ENCODE measurements around the gene RRP1B. TPM values are rescaled to one million over a fixed set of nuclear protein-coding genes. Genes with fewer than 3 reads are reported as not detected.
"Not testable (repeated sequence)": the region's sequence is repeated elsewhere in the genome, so short reads cannot be mapped to it uniquely, and the experiment has no call there.

RRP1B gene
- total RNA-seq, 2 donors from 2014 or later, result 17.6 to 31.5 TPM

DNA sequence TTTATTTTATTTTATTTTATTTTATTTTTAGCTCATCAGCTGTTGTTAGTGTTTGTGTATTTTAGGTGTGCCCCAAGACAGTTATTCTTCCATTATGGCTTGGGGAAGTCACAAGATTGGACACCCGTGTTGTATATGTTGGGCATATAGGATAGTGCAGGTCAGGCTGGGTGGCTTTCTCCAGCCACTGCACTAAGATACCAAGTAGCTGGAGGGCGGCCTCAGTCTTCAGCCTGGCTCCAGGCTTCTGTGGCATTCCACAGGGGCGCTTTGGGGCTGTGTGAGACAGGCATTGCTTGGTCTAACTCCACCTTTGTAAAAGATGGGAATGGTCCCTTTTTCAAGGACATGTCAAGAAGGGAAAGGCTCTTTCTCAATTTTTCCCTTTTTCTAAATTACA, 16.5 kb downstream of the RRP1B start:
- H3K36me3 ChIP-seq, result peaks cover 27% of the 10 kb centered on the region
- no peak for ATAC-seq (ENCODE audit: insufficient number of reproducible peaks, low FRiP score, low read depth)
- H3K27ac ChIP-seq, result no peak overlapping the region

DNA sequence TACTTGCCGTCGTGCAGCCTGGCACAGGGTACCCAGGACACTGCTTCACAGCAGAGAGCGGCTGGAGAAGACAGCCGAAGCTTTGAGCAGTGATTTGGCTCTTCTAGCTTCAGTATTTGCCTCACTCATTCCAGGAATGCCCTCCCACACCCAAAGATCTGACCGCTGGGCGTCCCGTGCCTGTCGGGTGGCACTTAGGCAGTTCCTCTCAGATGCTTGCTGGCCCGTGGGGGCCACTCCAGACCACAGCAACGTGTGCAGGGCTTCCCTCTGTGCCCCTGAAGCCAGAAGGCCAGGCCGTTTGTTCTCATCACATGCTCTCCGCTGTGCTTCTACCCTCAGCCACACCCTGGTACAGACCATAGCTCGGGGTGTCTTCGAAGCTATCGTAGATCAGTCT, 17.0 kb downstream of the RRP1B start:
- ATAC-seq (ENCODE audit: insufficient number of reproducible peaks, low FRiP score, low read depth) (no peak), DNase-seq (ENCODE audit: low spot score) (no peak)
- H3K27me3 ChIP-seq (replicated peaks; ENCODE audit: insufficient read depth), result no peaks in the 10 kb centered on the region
- H3K4me1 ChIP-seq (ENCODE audit: control insufficient read depth in 1 of 2, low read depth in 2 of 2), result no peaks in the 10 kb centered on the region
- H3K9me3 ChIP-seq, result no peaks in the 10 kb centered on the region
- H3K27ac ChIP-seq, result no peak overlapping the region
- TF ChIP-seq, protein P1, sequence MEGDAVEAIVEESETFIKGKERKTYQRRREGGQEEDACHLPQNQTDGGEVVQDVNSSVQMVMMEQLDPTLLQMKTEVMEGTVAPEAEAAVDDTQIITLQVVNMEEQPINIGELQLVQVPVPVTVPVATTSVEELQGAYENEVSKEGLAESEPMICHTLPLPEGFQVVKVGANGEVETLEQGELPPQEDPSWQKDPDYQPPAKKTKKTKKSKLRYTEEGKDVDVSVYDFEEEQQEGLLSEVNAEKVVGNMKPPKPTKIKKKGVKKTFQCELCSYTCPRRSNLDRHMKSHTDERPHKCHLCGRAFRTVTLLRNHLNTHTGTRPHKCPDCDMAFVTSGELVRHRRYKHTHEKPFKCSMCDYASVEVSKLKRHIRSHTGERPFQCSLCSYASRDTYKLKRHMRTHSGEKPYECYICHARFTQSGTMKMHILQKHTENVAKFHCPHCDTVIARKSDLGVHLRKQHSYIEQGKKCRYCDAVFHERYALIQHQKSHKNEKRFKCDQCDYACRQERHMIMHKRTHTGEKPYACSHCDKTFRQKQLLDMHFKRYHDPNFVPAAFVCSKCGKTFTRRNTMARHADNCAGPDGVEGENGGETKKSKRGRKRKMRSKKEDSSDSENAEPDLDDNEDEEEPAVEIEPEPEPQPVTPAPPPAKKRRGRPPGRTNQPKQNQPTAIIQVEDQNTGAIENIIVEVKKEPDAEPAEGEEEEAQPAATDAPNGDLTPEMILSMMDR (IDR thresholded peaks at IDR 0.05), result no peak
- H3K36me3 ChIP-seq, result peaks cover 25% of the 10 kb centered on the region
- H3K4me3 ChIP-seq, result no peak overlapping the region

More for the DNA sequence above, 16.5 kb downstream of the RRP1B start:
- Histone ChIP-seq H3K9me3 (no peaks in the 10 kb centered on the region), H3K4me1 (ENCODE audit: control insufficient read depth in 1 of 2, low read depth in 2 of 2) (no peaks in the 10 kb centered on the region), H3K27me3 (replicated peaks; ENCODE audit: insufficient read depth) (no peaks in the 10 kb centered on the region), H3K4me3 (no peak overlapping the region)
- TF ChIP-seq, protein P1 (IDR thresholded peaks at IDR 0.05), result no peak
- no peak for DNase-seq (ENCODE audit: low spot score)

DNA sequence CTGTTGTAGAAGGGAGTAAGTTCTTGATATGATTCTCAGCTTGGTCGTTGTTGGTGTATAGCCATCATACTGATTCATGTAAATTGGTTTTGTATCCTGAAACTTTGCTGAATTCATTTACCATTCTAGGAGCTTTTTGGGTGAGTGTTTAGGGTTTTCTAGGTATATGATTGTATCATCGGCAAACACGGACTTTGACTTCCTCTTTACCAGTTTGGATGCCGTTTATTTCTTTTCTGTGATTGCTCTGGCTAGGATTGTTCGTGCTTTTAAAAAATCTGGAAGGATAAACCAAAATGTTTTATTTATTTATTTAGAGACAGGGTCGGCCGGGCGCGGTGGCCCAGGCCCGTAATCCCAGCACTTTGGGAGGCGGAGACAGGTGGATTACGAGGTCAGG, 20.6 kb downstream of the RRP1B start:
- Histone ChIP-seq H3K27ac (no peak overlapping the region), H3K4me1 (ENCODE audit: control insufficient read depth in 1 of 2, low read depth in 2 of 2) (no peaks in the 10 kb centered on the region), H3K36me3 (peaks cover 20% of the 10 kb centered on the region), H3K27me3 (replicated peaks; ENCODE audit: insufficient read depth) (no peaks in the 10 kb centered on the region), H3K4me3 (no peak overlapping the region), H3K9me3 (no peaks in the 10 kb centered on the region)
- no peak for ATAC-seq (ENCODE audit: insufficient number of reproducible peaks, low FRiP score, low read depth)
- DNase-seq (ENCODE audit: low spot score), result no peak
- TF ChIP-seq, protein P1 (IDR thresholded peaks at IDR 0.05), result no peak

DNA sequence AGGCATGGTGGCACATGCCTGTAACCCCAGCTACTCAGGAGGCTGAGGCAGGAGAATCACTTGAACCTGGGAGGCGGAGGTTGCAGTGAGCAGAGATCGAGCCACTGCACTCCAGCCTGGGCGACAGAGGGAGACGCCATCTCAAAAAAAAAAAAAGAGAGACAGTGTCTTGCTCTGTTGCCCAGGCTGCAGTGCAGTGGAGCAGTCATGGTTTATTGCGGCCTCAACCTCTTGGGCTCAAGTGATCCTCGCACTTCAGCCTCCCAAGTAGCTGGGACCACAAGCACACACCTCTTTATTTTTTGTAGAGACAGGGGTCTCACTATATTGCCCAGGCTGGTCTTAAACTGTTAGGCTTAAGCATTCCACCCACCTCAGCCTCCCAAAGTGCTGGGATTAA, 21.1 kb downstream of the RRP1B start:
- not testable (repeated sequence) for DNase-seq (ENCODE audit: low spot score); ATAC-seq (ENCODE audit: insufficient number of reproducible peaks, low FRiP score, low read depth); H3K27me3 ChIP-seq (replicated peaks; ENCODE audit: insufficient read depth); H3K27ac ChIP-seq; H3K4me3 ChIP-seq; H3K9me3 ChIP-seq; H3K4me1 ChIP-seq (ENCODE audit: control insufficient read depth in 1 of 2, low read depth in 2 of 2)
- peaks cover 23% of the 10 kb centered on the region for H3K36me3 ChIP-seq

DNA sequence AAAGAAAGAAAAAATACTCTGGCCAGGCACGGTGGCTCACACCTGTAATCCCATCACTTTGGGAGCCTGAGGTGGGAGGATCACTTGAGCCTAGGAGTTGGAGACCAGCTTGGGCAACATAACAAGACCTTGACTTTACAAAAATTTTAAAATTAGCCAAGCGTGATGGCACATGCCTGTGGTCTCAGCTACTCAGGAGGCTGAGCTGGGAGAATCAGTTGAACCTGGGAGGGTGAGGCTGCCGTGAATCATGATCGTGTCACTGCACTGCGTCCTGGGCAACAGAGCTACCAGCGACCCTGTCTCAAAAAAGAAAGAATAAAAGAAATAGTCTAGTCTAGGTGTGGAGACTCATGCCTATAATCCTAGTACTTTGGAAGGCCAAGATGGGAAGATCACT, 22.3 kb downstream of the RRP1B start:
- H3K9me3 ChIP-seq, result no peaks in the 10 kb centered on the region
- no peak for ATAC-seq (ENCODE audit: insufficient number of reproducible peaks, low FRiP score, low read depth)
- H3K4me1 ChIP-seq (ENCODE audit: control insufficient read depth in 1 of 2, low read depth in 2 of 2), result no peaks in the 10 kb centered on the region
- H3K36me3 ChIP-seq, result peaks cover 27% of the 10 kb centered on the region
- no peaks in the 10 kb centered on the region for H3K27me3 ChIP-seq (replicated peaks; ENCODE audit: insufficient read depth)
- TF ChIP-seq, protein P1 (IDR thresholded peaks at IDR 0.05), result no peak
- DNase-seq (ENCODE audit: low spot score), result no peak
- H3K4me3 ChIP-seq, result no peak overlapping the region
- no peak overlapping the region for H3K27ac ChIP-seq

DNA sequence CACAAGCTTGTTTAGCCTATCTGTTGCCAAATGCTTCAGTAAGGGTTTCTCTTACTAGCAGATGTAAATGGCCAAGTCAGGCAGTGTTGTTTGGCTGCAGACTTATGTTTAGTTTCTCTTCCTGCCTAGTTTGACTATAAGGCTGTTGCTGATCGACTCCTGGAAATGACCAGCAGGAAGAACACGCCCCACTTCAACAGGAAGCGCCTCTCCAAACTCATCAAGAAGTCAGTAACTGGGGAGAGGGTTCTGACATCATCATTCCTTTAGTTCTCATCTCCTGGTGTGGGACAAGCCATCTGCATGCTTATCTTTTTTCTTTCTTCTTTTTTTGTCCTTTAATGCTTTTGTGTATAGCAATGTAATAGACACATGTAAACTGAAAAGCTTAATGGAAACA, 25.1 kb downstream of the RRP1B start:
- TF ChIP-seq, protein P1 (IDR thresholded peaks at IDR 0.05), result no peak
- Histone ChIP-seq H3K9me3 (no peaks in the 10 kb centered on the region), H3K36me3 (peaks cover 42% of the 10 kb centered on the region), H3K27me3 (replicated peaks; ENCODE audit: insufficient read depth) (no peaks in the 10 kb centered on the region), H3K4me3 (no peak overlapping the region), H3K4me1 (ENCODE audit: control insufficient read depth in 1 of 2, low read depth in 2 of 2) (no peaks in the 10 kb centered on the region), H3K27ac (no peak overlapping the region)
- ATAC-seq (ENCODE audit: insufficient number of reproducible peaks, low FRiP score, low read depth), result no peak
- DNase-seq (ENCODE audit: low spot score), result no peak

Measured in thoracic aorta (tissue), 2 donors.